ENCODE measurements around the gene UNC13C. TPM values are rescaled to one million over a fixed set of nuclear protein-coding genes. Genes with fewer than 3 reads are reported as not detected.

UNC13C gene
- total RNA-seq, result under 0.01 TPM in 1 of 2 replicates, not detected in the other

GRCh38 chr15:53978253-53978906 is at the start of gene UNC13C:
Gene UNC13C, plus strand, starts transcription at chr15:53978441. Its CDS starts 34,463 bp downstream, at chr15:54012904.

Other genes with a start within 250 kb of the UNC13C start
- not detected in 2 replicates for gene WDR72, start 218.8 kb upstream of the UNC13C start, total RNA-seq